H1 (cell line): Measurements from ENCODE around the gene CDH6. TPM values are rescaled to one million over a fixed set of nuclear protein-coding genes. Genes with fewer than 3 reads are reported as not detected.

ENCODE experiments used
- CTCF ChIA-PET: fragments of 300-600 bp; sonication (Branson Sonifier 250); formaldehyde crosslinking; loops from one replicate; lab custom pipeline; 2021; ENCODE audit not compliant: partially characterized antibody; lab: Charles Lee
- POLR2A ChIA-PET: fragments of 300-600 bp; sonication (Branson Sonifier 250); formaldehyde crosslinking; loops from one replicate; lab custom pipeline; 2021; ENCODE audit warnings: inconsistent platforms; ENCODE audit not compliant: partially characterized antibody; lab: Charles Lee
- DNase-seq, 2 experiments: peaks; one replicate each; pipeline versions ENCODE4 v3.0.0 to v3.0.0-alpha.2; 2010 to 2022; ENCODE audit warnings: low spot score in 2 of 2, low read depth in 1 of 2, mixed read lengths in 1 of 2
- FAIRE-seq: peaks from 2 replicates; lab custom pipeline; 2011; peaks lifted over from hg19 to GRCh38; lab: Jason Lieb, UNC
- H2AFZ ChIP-seq: 2 replicates; pipeline ENCODE4 v1.8.1; 2012; ENCODE audit warnings: low read length, inconsistent platforms
- H2AK5ac ChIP-seq: 2 replicates; pipeline ENCODE4 v1.6.1; 2013; ENCODE audit warnings: low read depth, low read length
- H2BK120ac ChIP-seq: replicated peaks from 2 replicates; pipeline ENCODE3; 2013; ENCODE audit warnings: low read depth, low read length, inconsistent platforms
- H2BK12ac ChIP-seq: 2 replicates; pipeline ENCODE4 v1.6.1; 2013; ENCODE audit warnings: low read depth, low read length
- H2BK15ac ChIP-seq: 2 replicates; pipeline ENCODE4 v1.6.1; 2013; ENCODE audit warnings: low read length
- H2BK20ac ChIP-seq: 2 replicates; pipeline ENCODE4 v1.6.1; 2013; ENCODE audit warnings: low read length
- H2BK5ac ChIP-seq: 2 replicates; pipeline ENCODE4 v1.6.1; 2013; ENCODE audit warnings: low read depth, low read length
- H3K14ac ChIP-seq: 2 replicates; pipeline ENCODE4 v1.6.1; 2013; ENCODE audit warnings: inconsistent platforms; ENCODE audit not compliant: insufficient read length
- H3K18ac ChIP-seq: 2 replicates; pipeline ENCODE4 v1.6.1; 2013; ENCODE audit warnings: low read length; ENCODE audit errors: extremely low read depth
- H3K23ac ChIP-seq: 2 replicates; pipeline ENCODE4 v1.6.1; 2013; ENCODE audit warnings: inconsistent platforms; ENCODE audit not compliant: insufficient read length
- H3K23me2 ChIP-seq: 2 replicates; pipeline ENCODE4 v1.6.1; 2013; ENCODE audit warnings: low read depth, low read length
- H3K27ac ChIP-seq: 2 replicates; pipeline ENCODE4 v1.6.1; 2011; ENCODE audit warnings: low read depth, low read length, inconsistent platforms
- H3K27me3 ChIP-seq, 4 experiments: replicated peaks in 1 of 4; 1 replicate in 1 of 4; 2 replicates in 3 of 4; pipeline versions ENCODE4 v1.6.1 to v1.8.1; 2011 to 2013; ENCODE audit warnings: low read length in 3 of 4, mild to moderate bottlenecking in 3 of 4, inconsistent platforms in 2 of 4, mixed read lengths in 2 of 4, moderate library complexity in 1 of 4; ENCODE audit not compliant: control insufficient read depth in 3 of 4, insufficient read depth in 3 of 4; ENCODE audit errors: extremely low read depth in 1 of 4
- H3K36me3 ChIP-seq, 4 experiments: 2 replicates each; pipeline versions ENCODE4 v1.6.1 to v1.8.1; 2011 to 2013; ENCODE audit warnings: mild to moderate bottlenecking in 4 of 4, low read length in 3 of 4, moderate library complexity in 2 of 4, control low read depth in 1 of 4, inconsistent platforms in 1 of 4; ENCODE audit not compliant: insufficient read depth in 4 of 4, control insufficient read depth in 2 of 4
- H3K4ac ChIP-seq: replicated peaks from 2 replicates; pipeline ENCODE3; 2013; ENCODE audit warnings: low read length, low read depth, mixed read lengths, inconsistent platforms; ENCODE audit not compliant: insufficient read length
- H3K4me1 ChIP-seq, 4 experiments: replicated peaks in 1 of 4; 1 replicate in 1 of 4; 2 replicates in 3 of 4; pipeline versions ENCODE4 v1.6.1 to v1.8.1; 2011 to 2013; ENCODE audit warnings: low read length in 3 of 4, inconsistent platforms in 2 of 4, mixed read lengths in 1 of 4; ENCODE audit not compliant: insufficient read depth in 4 of 4, control insufficient read depth in 3 of 4
- H3K4me2 ChIP-seq, 2 experiments: 2 replicates each; pipeline versions ENCODE4 v1.6.1 to v1.8.1; 2011 to 2013; ENCODE audit warnings: low read depth in 2 of 2, low read length in 2 of 2, control low read depth in 1 of 2, inconsistent platforms in 1 of 2, mild to moderate bottlenecking in 1 of 2; ENCODE audit not compliant: insufficient read depth in 1 of 2
- H3K4me3 ChIP-seq, 4 experiments: fragments of 200-600, 300-600 bp in 1 of 4; sonication (generic), shearing (Covaris generic), sonication (Bioruptor Twin) in 1 of 4; 2 replicates each; pipeline versions ENCODE4 v1.5.1 to v1.8.1; 2011 to 2016; ENCODE audit warnings: low read length in 4 of 4, low read depth in 3 of 4, control low read depth in 2 of 4, inconsistent platforms in 2 of 4, mild to moderate bottlenecking in 2 of 4, mixed read lengths in 1 of 4, moderate library complexity in 1 of 4; ENCODE audit not compliant: insufficient read depth in 2 of 4; ENCODE audit errors: extremely low read depth in 1 of 4
- H3K56ac ChIP-seq: replicated peaks from 2 replicates; pipeline ENCODE3; 2013; ENCODE audit warnings: low read depth, mild to moderate bottlenecking, mixed read lengths, low read length, inconsistent platforms; ENCODE audit not compliant: insufficient read length
- H3K79me1 ChIP-seq: 2 replicates; pipeline ENCODE4 v1.6.1; 2013; ENCODE audit warnings: low read depth, low read length, control low read depth
- H3K79me2 ChIP-seq, 2 experiments: 2 replicates each; pipeline versions ENCODE4 v1.6.1 to v1.8.1; 2012 to 2013; ENCODE audit warnings: low read length in 2 of 2, mild to moderate bottlenecking in 2 of 2, inconsistent platforms in 1 of 2; ENCODE audit not compliant: insufficient read depth in 2 of 2, control insufficient read depth in 1 of 2
- H3K9ac ChIP-seq, 4 experiments: replicated peaks in 1 of 4; 1 replicate in 1 of 4; 2 replicates in 3 of 4; pipeline versions ENCODE4 v1.6.1 to v1.8.1; 2011 to 2013; ENCODE audit warnings: low read depth in 3 of 4, low read length in 3 of 4, control low read depth in 2 of 4, mild to moderate bottlenecking in 2 of 4, moderate library complexity in 2 of 4, inconsistent platforms in 1 of 4; ENCODE audit errors: extremely low read depth in 1 of 4
- H3K9me3 ChIP-seq, 2 experiments: 2 replicates each; pipeline versions ENCODE4 v1.6.1 to v1.8.1; 2012 to 2013; ENCODE audit warnings: mild to moderate bottlenecking in 2 of 2, moderate library complexity in 2 of 2, control low read depth in 1 of 2, inconsistent platforms in 1 of 2, low read depth in 1 of 2, low read length in 1 of 2, mixed read lengths in 1 of 2; ENCODE audit not compliant: insufficient read depth in 2 of 2
- H4K20me1 ChIP-seq, 2 experiments: replicated peaks in 1 of 2; 2 replicates each; pipeline versions ENCODE3 to v1.8.1; 2011 to 2013; ENCODE audit warnings: inconsistent platforms in 2 of 2, low read length in 2 of 2, mild to moderate bottlenecking in 1 of 2; ENCODE audit not compliant: insufficient read depth in 2 of 2, control insufficient read depth in 1 of 2
- H4K5ac ChIP-seq: 2 replicates; pipeline ENCODE4 v1.6.1; 2013; ENCODE audit warnings: low read length, low read depth, mixed read lengths, inconsistent platforms; ENCODE audit not compliant: insufficient read length
- H4K8ac ChIP-seq: 2 replicates; pipeline ENCODE4 v1.8.0; 2013; ENCODE audit warnings: mild to moderate bottlenecking, moderate library complexity, low read length, inconsistent platforms; ENCODE audit not compliant: insufficient read depth; ENCODE audit errors: extremely low read depth
- H4K91ac ChIP-seq: replicated peaks from 2 replicates; pipeline ENCODE3; 2013; ENCODE audit warnings: low read length, mixed read lengths, inconsistent platforms; ENCODE audit not compliant: insufficient read length
- CBX5 ChIP-seq: fragments of 300-800, 300-1000 bp; sonication (generic); IDR thresholded peaks from 2 replicates; pipeline ENCODE4 v1.7.1; 2016; ENCODE audit warnings: antibody characterized with exemption, low read length, low read depth
- CBX8 ChIP-seq: fragments of 300-800, 300-1000 bp; sonication (generic); IDR thresholded peaks from 2 replicates; pipeline ENCODE4 v1.7.1; 2016; ENCODE audit warnings: low read depth, low read length, borderline replicate concordance
- FOSL1 ChIP-seq: IDR thresholded peaks from 2 replicates; pipeline ENCODE4 v1.6.1; 2011; ENCODE audit warnings: mild to moderate bottlenecking, low read depth, low read length, moderate library complexity; ENCODE audit not compliant: insufficient read depth
- GTF2F1 ChIP-seq: IDR thresholded peaks from 2 replicates; pipeline ENCODE4 v1.6.1; 2012; ENCODE audit warnings: low read depth, low read length, improper control_type of control experiment, borderline replicate concordance
- NRF1 ChIP-seq: IDR thresholded peaks from 2 replicates; pipeline ENCODE4 v1.6.1; 2011; ENCODE audit warnings: mild to moderate bottlenecking, low read depth, low read length, improper control_type of control experiment
- TEAD4 ChIP-seq: IDR thresholded peaks from 2 replicates; pipeline ENCODE4 v1.6.1; 2012; ENCODE audit warnings: low read depth, low read length, inconsistent platforms, mixed read lengths
- WGBS, 2 experiments: shearing (Covaris generic) in 1 of 2; methylation state at CpG; one replicate each; pipeline versions ENCODE4 v1.1.6 to v1.1.7; 2013 to 2015; ENCODE audit warnings: low lambda C conversion rate in 2 of 2, mixed read lengths in 2 of 2, inconsistent platforms in 1 of 2, low coverage in 1 of 2, missing lambda C conversion rate in 1 of 2; ENCODE audit not compliant: insufficient replicate concordance in 2 of 2, insufficient coverage in 1 of 2, insufficient read length in 1 of 2; ENCODE audit errors: extremely low coverage in 1 of 2, missing lambda C conversion rate in 1 of 2; 5-methylcytosine and 5-hydroxymethylcytosine counted together
- polyA plus RNA-seq, 7 experiments: library from polyadenylated mRNA; depleted of rRNA in 3 of 7; stranded (reverse) in 5 of 7; unstranded in 2 of 7; fragments of >200 nt in 5 of 7; fragments of 200-250 nt in 2 of 7; gene quantifications; 1 replicate in 5 of 7; 2 replicates in 1 of 7; 4 replicates in 1 of 7; pipeline versions ENCODE4 v1.2.1 to v1.2.3, GENCODE V29; 2011 to 2013; ENCODE audit warnings: missing spikeins in 2 of 7, mixed read lengths in 2 of 7
- total RNA-seq: library from RNA; stranded (reverse); fragmentation: NEBNext Ultra II Directional; extraction: Animal tissue kit (Norgen Biotek cat#: 25700); gene quantifications from 2 replicates; pipeline ENCODE4 v1.2.1, GENCODE V29; 2021
- TF ChIP-seq, protein P1 (sequence below), 3 experiments: IDR thresholded peaks; 1 replicate in 2 of 3; 2 replicates in 1 of 3; pipeline versions ENCODE4 v1.5.1 to v1.6.1; 2011; ENCODE audit warnings: low read length in 3 of 3, mild to moderate bottlenecking in 3 of 3, inconsistent platforms in 2 of 3, low read depth in 1 of 3, moderate library complexity in 1 of 3; ENCODE audit not compliant: insufficient read depth in 1 of 3; ENCODE audit errors: control extremely low read depth in 1 of 3

CDH6 gene
- total and polyA plus RNA-seq, 2 of the 8 experiments (the other 6 are each of a cell fraction or from before 2014, with no cell fraction given) = 1.4 to 1.9 TPM

DNA sequence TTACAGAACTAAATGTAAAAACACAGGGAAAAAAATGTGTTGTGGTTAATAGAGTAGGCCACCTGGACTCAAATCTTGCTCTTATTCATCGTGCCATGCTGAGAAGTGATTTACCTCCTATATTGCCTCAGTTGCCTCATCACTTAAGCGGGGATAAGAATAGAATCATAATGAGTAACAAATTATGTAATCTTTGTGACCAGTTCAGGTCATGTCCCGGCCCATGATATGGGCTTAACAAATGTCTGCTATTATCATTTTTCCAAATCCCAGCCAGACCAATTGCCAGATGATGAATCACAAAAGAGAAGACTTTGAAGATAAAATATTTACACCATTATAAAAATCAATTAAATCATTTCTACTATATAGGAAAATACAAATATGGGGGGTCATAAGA, 89.8 kb downstream of the CDH6 start:
- no peak overlapping the region for H3K56ac ChIP-seq
- no peak overlapping the region for H2BK15ac ChIP-seq
- H3K23ac ChIP-seq = no peak overlapping the region
- no peak overlapping the region for H4K91ac ChIP-seq
- no peaks in the 10 kb centered on the region for H4K20me1 ChIP-seq
- H2BK120ac ChIP-seq = no peak overlapping the region
- no peak overlapping the region for H2AFZ ChIP-seq
- H3K18ac ChIP-seq = no peak overlapping the region
- no peaks in the 10 kb centered on the region for H3K79me1 ChIP-seq
- no peak overlapping the region for H3K4me2 ChIP-seq
- H2BK5ac ChIP-seq = no peak overlapping the region
- DNase-seq = no peak
- H3K14ac ChIP-seq = no peak overlapping the region
- H3K23me2 ChIP-seq = no peaks in the 10 kb centered on the region
- H3K36me3 ChIP-seq = no peaks in the 10 kb centered on the region
- no peak overlapping the region for H3K9ac ChIP-seq
- no peaks in the 10 kb centered on the region for H3K79me2 ChIP-seq
- TF ChIP-seq CBX5 (no peak), FOSL1 (no peak), CBX8 (no peak), GTF2F1 (no peak), NRF1 (no peak), TEAD4 (no peak)
- TF ChIP-seq, protein P1, sequence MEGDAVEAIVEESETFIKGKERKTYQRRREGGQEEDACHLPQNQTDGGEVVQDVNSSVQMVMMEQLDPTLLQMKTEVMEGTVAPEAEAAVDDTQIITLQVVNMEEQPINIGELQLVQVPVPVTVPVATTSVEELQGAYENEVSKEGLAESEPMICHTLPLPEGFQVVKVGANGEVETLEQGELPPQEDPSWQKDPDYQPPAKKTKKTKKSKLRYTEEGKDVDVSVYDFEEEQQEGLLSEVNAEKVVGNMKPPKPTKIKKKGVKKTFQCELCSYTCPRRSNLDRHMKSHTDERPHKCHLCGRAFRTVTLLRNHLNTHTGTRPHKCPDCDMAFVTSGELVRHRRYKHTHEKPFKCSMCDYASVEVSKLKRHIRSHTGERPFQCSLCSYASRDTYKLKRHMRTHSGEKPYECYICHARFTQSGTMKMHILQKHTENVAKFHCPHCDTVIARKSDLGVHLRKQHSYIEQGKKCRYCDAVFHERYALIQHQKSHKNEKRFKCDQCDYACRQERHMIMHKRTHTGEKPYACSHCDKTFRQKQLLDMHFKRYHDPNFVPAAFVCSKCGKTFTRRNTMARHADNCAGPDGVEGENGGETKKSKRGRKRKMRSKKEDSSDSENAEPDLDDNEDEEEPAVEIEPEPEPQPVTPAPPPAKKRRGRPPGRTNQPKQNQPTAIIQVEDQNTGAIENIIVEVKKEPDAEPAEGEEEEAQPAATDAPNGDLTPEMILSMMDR (IDR thresholded peaks at IDR 0.05; ENCODE audit: control extremely low read depth in 1 of 3, insufficient read depth in 1 of 3, low read depth in 1 of 3, low read length in 3 of 3) = no peak
- no peak overlapping the region for H2AK5ac ChIP-seq
- ChIA-PET POLR2A (no interaction called here), CTCF (interaction anchor here (2.1 kb wide), 1 partner anchor 13 kb away, joined by 11 read pairs; no protein-coding TSS in a partner anchor)
- no peak overlapping the region for H4K8ac ChIP-seq
- no peaks in the 10 kb centered on the region for H3K9me3 ChIP-seq
- no peak overlapping the region for H2BK12ac ChIP-seq
- WGBS, 2 experiments = 63% methylated on average over 3 of the region's 3 CpGs; no CpG with 5 or more reads in 1 of the 2 experiments
- FAIRE-seq = no peak
- H4K5ac ChIP-seq = no peak overlapping the region
- no peak overlapping the region for H3K4me3 ChIP-seq
- H3K27me3 ChIP-seq = no peaks in the 10 kb centered on the region
- no peak overlapping the region for H3K4ac ChIP-seq
- H3K27ac ChIP-seq = no peak overlapping the region
- H3K4me1 ChIP-seq = peaks cover 0 to 7% (median 0%) of the 10 kb centered on the region in 4 experiments; a peak in 2 of 7 replicates
- no peak overlapping the region for H2BK20ac ChIP-seq
